Brain microvascular endothelial cell (primary cell): ENCODE results near the gene MDH1.
"Not testable (repeated sequence)": the region's sequence is repeated elsewhere in the genome, so short reads cannot be mapped to it uniquely, and the experiment has no call there.

Source experiments
- DNase-seq: peaks from one replicate; pipeline ENCODE4 v3.0.0-alpha.2; 2020
- H3K27ac ChIP-seq: fragments of 250-450 bp; sonication (Bioruptor Pico); 2 replicates; pipeline ENCODE4 v1.5.1; 2020; ENCODE audit warnings: mild to moderate bottlenecking, moderate library complexity
- H3K27me3 ChIP-seq: fragments of 250-450 bp; sonication (Bioruptor Pico); replicated peaks from 2 replicates; pipeline ENCODE4 v1.5.1; 2020; ENCODE audit warnings: mild to moderate bottlenecking
- H3K36me3 ChIP-seq: fragments of 250-450 bp; sonication (Bioruptor Pico); replicated peaks from 2 replicates; pipeline ENCODE4 v1.5.1; 2020; ENCODE audit warnings: mild to moderate bottlenecking
- H3K4me3 ChIP-seq: 2 replicates; pipeline ENCODE4 v1.5.1; 2011; ENCODE audit warnings: low read depth, mild to moderate bottlenecking, control low read depth, low read length, moderate library complexity
- CTCF ChIP-seq: IDR thresholded peaks from 2 replicates; pipeline ENCODE4 v1.5.1; 2011; ENCODE audit warnings: low read depth, mild to moderate bottlenecking, moderate library complexity, low read length, control low read depth, inconsistent platforms; ENCODE audit errors: missing control alignments
- in situ Hi-C: cut with HindIII; loops from 2 replicates; pipeline ENCODE4 v1.10.0; 2017; ENCODE audit warnings: low sequenced_read_pairs, low pct_ligation_motif_present

Gene MDH1

DNA sequence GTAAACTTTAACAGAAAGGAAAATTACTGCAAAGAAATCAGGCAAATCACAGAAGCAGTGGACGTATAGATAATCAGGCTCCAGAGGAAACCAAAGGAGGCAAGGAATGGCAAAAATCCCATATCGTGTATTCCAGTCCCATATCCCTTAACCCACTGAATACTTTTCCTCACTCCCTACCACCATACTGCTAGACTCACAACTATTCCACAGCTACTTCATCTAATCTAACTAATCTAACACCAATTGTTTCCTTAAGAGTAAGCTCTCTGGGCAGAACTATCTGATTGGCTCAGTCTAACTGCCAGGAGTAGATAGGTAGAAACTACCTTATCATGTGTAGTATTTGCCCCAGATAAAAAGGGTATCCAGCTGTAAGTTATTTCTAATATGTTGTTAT, 16.8 kb upstream of the MDH1 start:
- Histone ChIP-seq H3K4me3 (no peak overlapping the region), H3K27ac (no peak overlapping the region), H3K27me3 (no peaks in the 10 kb centered on the region), H3K36me3 (no peaks in the 10 kb centered on the region)
- DNase-seq, result no peak
- no peak for TF ChIP-seq CTCF
- in situ Hi-C loops, result no loop called here

- H3K27me3 ChIP-seq, H3K36me3 ChIP-seq, DNase-seq, in situ Hi-C loops, H3K4me3 ChIP-seq, H3K27ac ChIP-seq: not testable (repeated sequence)
These were observed 15.7 kb upstream of the MDH1 start for GRCh38 chr2:63573026-63573425.

DNA sequence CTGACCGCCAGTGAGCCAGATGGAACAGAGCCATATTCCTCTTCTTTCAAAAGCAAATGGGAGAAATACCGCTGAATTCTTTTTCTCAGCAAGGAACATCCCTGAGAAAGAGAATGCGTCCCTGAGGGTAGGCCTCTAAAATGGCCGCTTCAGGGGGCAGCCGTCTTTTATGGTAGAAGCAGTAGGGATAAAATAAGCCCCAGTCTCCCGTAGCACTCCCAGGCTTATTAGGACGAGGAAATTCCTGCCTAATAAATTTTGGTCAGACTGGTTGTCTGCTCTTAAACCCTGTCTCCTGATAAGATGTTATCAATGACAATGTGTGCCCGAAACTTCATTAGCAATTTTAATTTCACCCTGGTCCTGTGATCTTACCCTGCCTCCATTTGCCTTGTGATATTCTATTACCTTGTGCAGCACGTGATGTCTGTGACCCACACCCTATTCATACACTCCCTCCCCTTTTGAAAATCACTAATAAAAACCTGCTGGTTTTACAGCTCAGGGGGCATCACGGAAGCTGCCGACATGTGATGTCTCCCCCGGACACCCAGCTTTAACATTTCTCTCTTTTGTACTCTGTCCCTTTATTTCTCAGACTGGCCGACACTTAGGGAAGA, 14.9 kb upstream of the MDH1 start:
- H3K27ac ChIP-seq, DNase-seq, in situ Hi-C loops, H3K27me3 ChIP-seq, H3K4me3 ChIP-seq, H3K36me3 ChIP-seq: not testable (repeated sequence)

- Histone ChIP-seq H3K4me3 (no peak overlapping the region), H3K27ac (no peak overlapping the region), H3K36me3 (no peaks in the 10 kb centered on the region), H3K27me3 (no peaks in the 10 kb centered on the region)
- DNase-seq, result no peak
- in situ Hi-C loops, result no loop called here
- TF ChIP-seq CTCF, result no peak
These were observed 12.2 kb upstream of the MDH1 start for GRCh38 chr2:63576546-63576945.

GRCh38 chr2:63578767-63579166, 10.0 kb upstream of the MDH1 start:
- in situ Hi-C loops, result no loop called here
- Histone ChIP-seq H3K4me3 (no peak overlapping the region), H3K36me3 (no peaks in the 10 kb centered on the region), H3K27me3 (no peaks in the 10 kb centered on the region), H3K27ac (no peak overlapping the region)
- no peak for TF ChIP-seq CTCF
- DNase-seq, result no peak

DNA sequence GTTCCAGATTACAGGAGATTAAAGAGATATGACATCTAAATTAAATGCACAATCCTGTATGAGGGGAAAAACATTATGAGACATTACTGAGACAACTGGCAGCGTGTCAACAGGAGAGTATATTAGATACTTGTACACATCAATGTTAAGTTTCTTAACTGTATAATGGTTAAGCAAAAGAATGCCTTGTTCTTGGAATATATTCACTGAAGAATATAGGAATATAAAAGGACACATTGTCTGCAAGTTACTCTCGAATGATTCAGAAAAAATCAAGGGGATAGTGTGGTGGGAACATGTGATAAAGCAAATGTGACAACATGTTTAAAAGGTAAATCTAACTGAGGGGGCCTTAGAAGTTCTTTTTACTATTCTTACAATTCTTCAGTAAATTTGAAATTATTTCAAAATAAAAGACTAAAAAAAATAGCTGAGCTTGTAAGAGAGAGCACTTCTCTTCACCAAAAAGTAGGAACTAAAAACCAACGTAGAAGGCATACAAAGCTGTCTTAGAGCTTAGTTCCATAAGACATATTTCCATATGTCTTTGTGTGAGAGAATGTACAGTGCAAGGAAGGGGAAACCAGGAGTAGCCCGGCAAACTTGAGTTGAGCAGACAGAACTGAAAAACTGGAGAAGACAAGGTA, 8.0 kb upstream of the MDH1 start:
- no peak overlapping the region for H3K4me3 ChIP-seq
- no peak overlapping the region for H3K27ac ChIP-seq
- in situ Hi-C loops, result no loop called here
- no peaks in the 10 kb centered on the region for H3K36me3 ChIP-seq
- no peak for TF ChIP-seq CTCF
- H3K27me3 ChIP-seq, result no peaks in the 10 kb centered on the region
- DNase-seq, result no peak
